Kidney epithelial cell (primary cell): ENCODE results near the gene PHTF1. TPM values are rescaled to one million over a fixed set of nuclear protein-coding genes. Genes with fewer than 3 reads are reported as not detected.
"Not testable (repeated sequence)": the region's sequence is repeated elsewhere in the genome, so short reads cannot be mapped to it uniquely, and the experiment has no call there.

ENCODE experiments used
- DNase-seq: peaks from one replicate; pipeline ENCODE4 v3.0.0-alpha.2; 2010; ENCODE audit warnings: low read depth
- H3K27me3 ChIP-seq: 2 replicates; pipeline ENCODE4 v1.6.0; 2011; ENCODE audit warnings: low read length; ENCODE audit not compliant: control insufficient read depth, insufficient read depth
- H3K36me3 ChIP-seq: 2 replicates; pipeline ENCODE4 v1.5.1; 2011; ENCODE audit warnings: low read length; ENCODE audit not compliant: control insufficient read depth, insufficient read depth
- H3K4me3 ChIP-seq: 2 replicates; pipeline ENCODE4 v1.5.1; 2011; ENCODE audit warnings: low read depth, mild to moderate bottlenecking, control low read depth, low read length
- total RNA-seq: library from RNA; depleted of rRNA; stranded (reverse); fragments of >200 nt; gene quantifications from 2 replicates; pipeline ENCODE4 v1.2.3, GENCODE V29; 2015
- TF ChIP-seq, protein P1 (sequence below): IDR thresholded peaks from 2 replicates; pipeline ENCODE4 v1.5.1; 2011; ENCODE audit warnings: mild to moderate bottlenecking, moderate library complexity, low read length, control low read depth, inconsistent platforms; ENCODE audit not compliant: insufficient read depth, poor library complexity, severe bottlenecking

Gene PHTF1
- total RNA-seq, 1 donor from 2014 or later = 22.5 TPM

DNA sequence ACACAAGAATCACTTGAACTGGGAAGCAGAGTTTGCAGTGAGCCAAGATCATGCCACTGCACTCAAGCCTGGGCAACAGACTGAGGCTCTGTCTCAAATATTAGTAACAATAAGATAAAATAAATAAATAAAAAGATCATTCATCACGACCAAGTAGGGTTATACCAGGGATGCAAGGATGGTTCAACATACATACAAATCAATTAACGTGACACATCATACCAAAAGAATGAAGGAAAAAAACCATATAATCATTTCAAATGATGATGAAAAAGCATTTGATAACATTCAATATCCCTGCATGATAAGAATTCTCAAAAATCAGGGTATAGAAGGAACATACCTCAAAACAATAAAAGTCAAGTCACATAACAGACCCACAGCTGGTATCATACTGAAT lies 38.3 kb downstream of the PHTF1 start:
- DNase-seq = no peak
- Histone ChIP-seq H3K36me3 (no peaks in the 10 kb centered on the region), H3K4me3 (no peak overlapping the region), H3K27me3 (no peaks in the 10 kb centered on the region)
- TF ChIP-seq, protein P1, sequence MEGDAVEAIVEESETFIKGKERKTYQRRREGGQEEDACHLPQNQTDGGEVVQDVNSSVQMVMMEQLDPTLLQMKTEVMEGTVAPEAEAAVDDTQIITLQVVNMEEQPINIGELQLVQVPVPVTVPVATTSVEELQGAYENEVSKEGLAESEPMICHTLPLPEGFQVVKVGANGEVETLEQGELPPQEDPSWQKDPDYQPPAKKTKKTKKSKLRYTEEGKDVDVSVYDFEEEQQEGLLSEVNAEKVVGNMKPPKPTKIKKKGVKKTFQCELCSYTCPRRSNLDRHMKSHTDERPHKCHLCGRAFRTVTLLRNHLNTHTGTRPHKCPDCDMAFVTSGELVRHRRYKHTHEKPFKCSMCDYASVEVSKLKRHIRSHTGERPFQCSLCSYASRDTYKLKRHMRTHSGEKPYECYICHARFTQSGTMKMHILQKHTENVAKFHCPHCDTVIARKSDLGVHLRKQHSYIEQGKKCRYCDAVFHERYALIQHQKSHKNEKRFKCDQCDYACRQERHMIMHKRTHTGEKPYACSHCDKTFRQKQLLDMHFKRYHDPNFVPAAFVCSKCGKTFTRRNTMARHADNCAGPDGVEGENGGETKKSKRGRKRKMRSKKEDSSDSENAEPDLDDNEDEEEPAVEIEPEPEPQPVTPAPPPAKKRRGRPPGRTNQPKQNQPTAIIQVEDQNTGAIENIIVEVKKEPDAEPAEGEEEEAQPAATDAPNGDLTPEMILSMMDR = no peak

DNA sequence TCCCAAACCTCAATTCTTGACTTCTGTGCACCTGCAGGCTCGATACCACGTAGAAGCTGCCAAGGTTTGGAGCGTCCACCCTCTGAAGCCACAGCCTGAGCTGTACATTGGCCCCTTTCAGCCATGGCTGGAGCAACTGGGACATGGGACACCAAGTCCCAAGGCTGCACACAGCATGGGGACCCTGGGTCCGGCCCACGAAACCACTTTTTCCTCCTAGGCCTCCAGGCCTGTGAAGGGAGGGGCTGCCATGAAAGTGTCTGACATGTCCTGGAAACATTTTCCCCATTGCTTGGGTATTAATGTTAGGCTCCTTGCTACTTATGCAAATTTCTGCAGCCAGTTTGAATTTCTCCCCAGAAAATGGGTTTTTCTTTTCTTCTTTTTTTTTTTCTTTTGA lies 40.7 kb downstream of the PHTF1 start:
- H3K27me3 ChIP-seq, DNase-seq, H3K36me3 ChIP-seq, H3K4me3 ChIP-seq: not testable (repeated sequence)

- not testable (repeated sequence) for H3K27me3 ChIP-seq, DNase-seq, H3K4me3 ChIP-seq, H3K36me3 ChIP-seq
These were observed 41.8 kb downstream of the PHTF1 start for GRCh38 chr1:113717506-113717905.

DNA sequence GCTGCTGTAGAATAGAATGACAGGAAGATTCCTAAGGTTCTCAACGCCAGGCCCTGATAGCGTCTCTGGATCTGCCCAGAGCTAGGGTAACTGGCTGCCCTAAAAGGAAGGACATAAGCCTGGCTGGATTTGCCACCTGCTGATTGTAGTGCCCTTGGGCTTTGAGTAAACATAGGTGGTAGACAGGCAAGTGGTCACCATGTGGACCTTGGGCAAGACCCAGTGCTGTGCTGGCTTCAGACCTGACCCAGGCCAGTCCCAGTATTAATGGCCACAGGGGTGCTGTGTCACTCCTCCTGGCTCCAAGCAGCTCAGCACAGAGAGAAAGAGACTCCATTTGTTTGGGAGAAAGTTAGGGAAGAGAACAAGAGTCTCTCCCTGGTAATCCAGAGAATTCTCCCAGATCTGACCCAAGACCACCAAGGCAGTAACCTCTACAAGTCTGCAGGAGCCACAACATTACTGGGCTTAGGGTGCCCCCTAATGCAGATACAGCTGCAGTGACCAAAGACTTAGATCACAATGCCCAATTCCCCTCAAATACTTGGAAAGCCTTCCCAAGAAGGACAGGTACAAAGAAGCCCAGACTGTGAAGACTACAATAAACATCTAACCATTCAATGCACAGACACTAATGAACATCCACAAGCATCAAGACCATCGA lies 44.5 kb downstream of the PHTF1 start:
- Histone ChIP-seq H3K4me3 (no peak overlapping the region), H3K36me3 (no peaks in the 10 kb centered on the region), H3K27me3 (no peaks in the 10 kb centered on the region)
- TF ChIP-seq, protein P1 = no peak
- no peak for DNase-seq

DNA sequence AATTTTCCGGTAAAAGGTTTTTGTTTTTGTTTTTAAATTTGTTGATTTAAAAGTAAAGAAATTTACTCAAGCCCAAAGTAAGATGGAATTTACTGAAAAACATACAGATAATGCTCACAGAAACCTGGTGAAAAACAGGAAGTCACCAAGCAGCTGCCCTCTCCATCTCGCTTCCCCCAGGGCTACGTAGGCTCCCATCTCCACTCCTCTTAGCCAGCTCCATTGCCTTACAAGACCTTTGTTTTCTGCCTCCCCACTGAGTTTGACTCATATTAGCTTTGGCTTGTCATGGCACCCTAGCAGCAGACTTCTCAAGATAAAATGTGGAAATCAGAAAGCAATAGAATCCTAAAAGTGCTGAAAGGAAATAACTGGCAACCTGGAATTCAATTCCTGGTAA lies 57.9 kb downstream of the PHTF1 start:
- no peak for DNase-seq
- TF ChIP-seq, protein P1 = no peak
- no peak overlapping the region for H3K4me3 ChIP-seq
- peaks cover 1% of the 10 kb centered on the region for H3K36me3 ChIP-seq
- H3K27me3 ChIP-seq = no peaks in the 10 kb centered on the region

GRCh38 chr1:113694910-113695309 lies 64.4 kb downstream of the PHTF1 start:
- Histone ChIP-seq H3K4me3 (no peak overlapping the region), H3K36me3 (peaks cover 1% of the 10 kb centered on the region), H3K27me3 (no peaks in the 10 kb centered on the region)
- DNase-seq = no peak
- TF ChIP-seq, protein P1 = no peak

- no peaks in the 10 kb centered on the region for H3K27me3 ChIP-seq
- no peak for DNase-seq
- TF ChIP-seq, protein P1 = no peak
- peaks cover 1% of the 10 kb centered on the region for H3K36me3 ChIP-seq
- no peak overlapping the region for H3K4me3 ChIP-seq
These were observed 66.4 kb downstream of the PHTF1 start for GRCh38 chr1:113692824-113693431.
